K562 (cell line): ENCODE data around the gene CASP1. TPM values are rescaled to one million over a fixed set of nuclear protein-coding genes. Genes with fewer than 3 reads are reported as not detected.

Experiments
- JUNB ChIP-seq: fragments of 450-650 bp; formaldehyde crosslinking; conservative IDR thresholded peaks from 2 replicates; pipeline ENCODE4 v1.4.0; 2020; ENCODE audit warnings: mild to moderate bottlenecking
- MAFG ChIP-seq: fragments of 450-650 bp; conservative IDR thresholded peaks from 2 replicates; pipeline ENCODE4 v1.6.1; 2016; ENCODE audit warnings: missing genetic modification characterization, missing compliant biosample characterization
- NR2C1 ChIP-seq, 2 experiments: fragments of 450-650 bp; IDR thresholded peaks; 2 replicates each; pipeline ENCODE4 v1.6.1; 2017; ENCODE audit warnings: mild to moderate bottlenecking in 2 of 2, antibody characterized with exemption in 1 of 2, inconsistent platforms in 1 of 2, missing compliant biosample characterization in 1 of 2, missing genetic modification characterization in 1 of 2
- ZBTB11 ChIP-seq, 3 experiments: fragments of 200-800 bp in 1 of 3; fragments of 250-450 bp in 1 of 3; fragments of 450-650 bp in 1 of 3; sonication (Bioruptor Pico) in 1 of 3; sonication (Bioruptor generic) in 1 of 3; formaldehyde crosslinking in 1 of 3; IDR thresholded peaks; 2 replicates each; pipeline versions ENCODE4 v1.6.1 to v1.8.0; 2016 to 2022; ENCODE audit warnings: mild to moderate bottlenecking in 2 of 3, missing genetic modification characterization in 2 of 3, missing compliant biosample characterization in 1 of 3, moderate library complexity in 1 of 3
- ZNF436 ChIP-seq: fragments of 250-450, 450-650 bp; sonication (Bioruptor Pico); formaldehyde crosslinking; IDR thresholded peaks from 2 replicates; pipeline ENCODE4 v1.7.0; 2020; ENCODE audit warnings: mild to moderate bottlenecking
- ZNF561 ChIP-seq: fragments of 450-650 bp; formaldehyde crosslinking; conservative IDR thresholded peaks from 2 replicates; pipeline ENCODE4 v1.4.0; 2020; ENCODE audit warnings: mild to moderate bottlenecking, moderate library complexity
- polyA plus RNA-seq, 8 experiments: library from polyadenylated mRNA; depleted of rRNA in 4 of 8; stranded (reverse) in 5 of 8; unstranded in 3 of 8; fragments of >200 nt; fragmentation: Nextera tagmentation in 2 of 8; fragmentation: Illumina TruSeq in 1 of 8; extraction: Ambion mirVana in 2 of 8; extraction: Trizol in 1 of 8; gene quantifications; 2 replicates each; pipeline versions ENCODE4 v1.2.1 to v1.2.3, GENCODE V29; 2011 to 2014; ENCODE audit warnings: inconsistent platforms in 1 of 8, missing spikeins in 1 of 8
- total RNA-seq, 7 experiments: library from RNA; depleted of rRNA in 6 of 7; stranded (reverse); fragments of >200 nt in 6 of 7; fragmentation: Illumina TruSeq in 2 of 7; extraction: Trizol in 2 of 7; gene quantifications; 2 replicates each; pipeline versions ENCODE4 v1.2.1 to v1.2.3, GENCODE V29; 2011 to 2021; ENCODE audit warnings: low replicate concordance in 1 of 7
- TF ChIP-seq, protein P1 (sequence below): fragments of 250-450 bp; sonication (Bioruptor Pico); IDR thresholded peaks from 2 replicates; pipeline ENCODE4 v1.4.0; 2020

Gene CASP1
- total and polyA plus RNA-seq, 9 of the 15 experiments (the other 6 are each of a cell fraction or from before 2014, with no cell fraction given), result not detected

- TF ChIP-seq ZBTB11 (CRISPR knock-in tag; IDR thresholded peaks at IDR 0.05) (no peak), ZNF561 (no peak), NR2C1 (IDR thresholded peaks at IDR 0.05) (no peak), NR2C1 (tag; IDR thresholded peaks at IDR 0.05) (no peak), JUNB (CRISPR knock-in tag) (no peak), MAFG (tag) (no peak), ZNF436 (no peak)
- TF ChIP-seq, protein P1, sequence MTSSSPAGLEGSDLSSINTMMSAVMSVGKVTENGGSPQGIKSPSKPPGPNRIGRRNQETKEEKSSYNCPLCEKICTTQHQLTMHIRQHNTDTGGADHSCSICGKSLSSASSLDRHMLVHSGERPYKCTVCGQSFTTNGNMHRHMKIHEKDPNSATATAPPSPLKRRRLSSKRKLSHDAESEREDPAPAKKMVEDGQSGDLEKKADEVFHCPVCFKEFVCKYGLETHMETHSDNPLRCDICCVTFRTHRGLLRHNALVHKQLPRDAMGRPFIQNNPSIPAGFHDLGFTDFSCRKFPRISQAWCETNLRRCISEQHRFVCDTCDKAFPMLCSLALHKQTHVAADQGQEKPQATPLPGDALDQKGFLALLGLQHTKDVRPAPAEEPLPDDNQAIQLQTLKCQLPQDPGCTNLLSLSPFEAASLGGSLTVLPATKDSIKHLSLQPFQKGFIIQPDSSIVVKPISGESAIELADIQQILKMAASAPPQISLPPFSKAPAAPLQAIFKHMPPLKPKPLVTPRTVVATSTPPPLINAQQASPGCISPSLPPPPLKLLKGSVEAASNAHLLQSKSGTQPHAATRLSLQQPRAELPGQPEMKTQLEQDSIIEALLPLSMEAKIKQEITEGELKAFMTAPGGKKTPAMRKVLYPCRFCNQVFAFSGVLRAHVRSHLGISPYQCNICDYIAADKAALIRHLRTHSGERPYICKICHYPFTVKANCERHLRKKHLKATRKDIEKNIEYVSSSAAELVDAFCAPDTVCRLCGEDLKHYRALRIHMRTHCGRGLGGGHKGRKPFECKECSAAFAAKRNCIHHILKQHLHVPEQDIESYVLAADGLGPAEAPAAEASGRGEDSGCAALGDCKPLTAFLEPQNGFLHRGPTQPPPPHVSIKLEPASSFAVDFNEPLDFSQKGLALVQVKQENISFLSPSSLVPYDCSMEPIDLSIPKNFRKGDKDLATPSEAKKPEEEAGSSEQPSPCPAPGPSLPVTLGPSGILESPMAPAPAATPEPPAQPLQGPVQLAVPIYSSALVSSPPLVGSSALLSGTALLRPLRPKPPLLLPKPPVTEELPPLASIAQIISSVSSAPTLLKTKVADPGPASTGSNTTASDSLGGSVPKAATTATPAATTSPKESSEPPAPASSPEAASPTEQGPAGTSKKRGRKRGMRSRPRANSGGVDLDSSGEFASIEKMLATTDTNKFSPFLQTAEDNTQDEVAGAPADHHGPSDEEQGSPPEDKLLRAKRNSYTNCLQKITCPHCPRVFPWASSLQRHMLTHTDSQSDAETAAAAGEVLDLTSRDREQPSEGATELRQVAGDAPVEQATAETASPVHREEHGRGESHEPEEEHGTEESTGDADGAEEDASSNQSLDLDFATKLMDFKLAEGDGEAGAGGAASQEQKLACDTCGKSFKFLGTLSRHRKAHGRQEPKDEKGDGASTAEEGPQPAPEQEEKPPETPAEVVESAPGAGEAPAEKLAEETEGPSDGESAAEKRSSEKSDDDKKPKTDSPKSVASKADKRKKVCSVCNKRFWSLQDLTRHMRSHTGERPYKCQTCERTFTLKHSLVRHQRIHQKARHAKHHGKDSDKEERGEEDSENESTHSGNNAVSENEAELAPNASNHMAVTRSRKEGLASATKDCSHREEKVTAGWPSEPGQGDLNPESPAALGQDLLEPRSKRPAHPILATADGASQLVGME (CRISPR knock-in tag), result no peak
Measured at GRCh38 chr11:105022527-105022926, 12.4 kb downstream of the CASP1 start (continued).
